Measurements from ENCODE around the gene SF3B4. TPM values are rescaled to one million over a fixed set of nuclear protein-coding genes. Genes with fewer than 3 reads are reported as not detected.

Gene SF3B4
- total and polyA plus RNA-seq, 2 of the 8 experiments (the other 6 are each of a cell fraction or from before 2014, with no cell fraction given): 81.1 to 122 TPM

GRCh38 chr1:149886121-149886395 lies 41.5 kb downstream of the SF3B4 start (continued):
- TF ChIP-seq, protein P1, sequence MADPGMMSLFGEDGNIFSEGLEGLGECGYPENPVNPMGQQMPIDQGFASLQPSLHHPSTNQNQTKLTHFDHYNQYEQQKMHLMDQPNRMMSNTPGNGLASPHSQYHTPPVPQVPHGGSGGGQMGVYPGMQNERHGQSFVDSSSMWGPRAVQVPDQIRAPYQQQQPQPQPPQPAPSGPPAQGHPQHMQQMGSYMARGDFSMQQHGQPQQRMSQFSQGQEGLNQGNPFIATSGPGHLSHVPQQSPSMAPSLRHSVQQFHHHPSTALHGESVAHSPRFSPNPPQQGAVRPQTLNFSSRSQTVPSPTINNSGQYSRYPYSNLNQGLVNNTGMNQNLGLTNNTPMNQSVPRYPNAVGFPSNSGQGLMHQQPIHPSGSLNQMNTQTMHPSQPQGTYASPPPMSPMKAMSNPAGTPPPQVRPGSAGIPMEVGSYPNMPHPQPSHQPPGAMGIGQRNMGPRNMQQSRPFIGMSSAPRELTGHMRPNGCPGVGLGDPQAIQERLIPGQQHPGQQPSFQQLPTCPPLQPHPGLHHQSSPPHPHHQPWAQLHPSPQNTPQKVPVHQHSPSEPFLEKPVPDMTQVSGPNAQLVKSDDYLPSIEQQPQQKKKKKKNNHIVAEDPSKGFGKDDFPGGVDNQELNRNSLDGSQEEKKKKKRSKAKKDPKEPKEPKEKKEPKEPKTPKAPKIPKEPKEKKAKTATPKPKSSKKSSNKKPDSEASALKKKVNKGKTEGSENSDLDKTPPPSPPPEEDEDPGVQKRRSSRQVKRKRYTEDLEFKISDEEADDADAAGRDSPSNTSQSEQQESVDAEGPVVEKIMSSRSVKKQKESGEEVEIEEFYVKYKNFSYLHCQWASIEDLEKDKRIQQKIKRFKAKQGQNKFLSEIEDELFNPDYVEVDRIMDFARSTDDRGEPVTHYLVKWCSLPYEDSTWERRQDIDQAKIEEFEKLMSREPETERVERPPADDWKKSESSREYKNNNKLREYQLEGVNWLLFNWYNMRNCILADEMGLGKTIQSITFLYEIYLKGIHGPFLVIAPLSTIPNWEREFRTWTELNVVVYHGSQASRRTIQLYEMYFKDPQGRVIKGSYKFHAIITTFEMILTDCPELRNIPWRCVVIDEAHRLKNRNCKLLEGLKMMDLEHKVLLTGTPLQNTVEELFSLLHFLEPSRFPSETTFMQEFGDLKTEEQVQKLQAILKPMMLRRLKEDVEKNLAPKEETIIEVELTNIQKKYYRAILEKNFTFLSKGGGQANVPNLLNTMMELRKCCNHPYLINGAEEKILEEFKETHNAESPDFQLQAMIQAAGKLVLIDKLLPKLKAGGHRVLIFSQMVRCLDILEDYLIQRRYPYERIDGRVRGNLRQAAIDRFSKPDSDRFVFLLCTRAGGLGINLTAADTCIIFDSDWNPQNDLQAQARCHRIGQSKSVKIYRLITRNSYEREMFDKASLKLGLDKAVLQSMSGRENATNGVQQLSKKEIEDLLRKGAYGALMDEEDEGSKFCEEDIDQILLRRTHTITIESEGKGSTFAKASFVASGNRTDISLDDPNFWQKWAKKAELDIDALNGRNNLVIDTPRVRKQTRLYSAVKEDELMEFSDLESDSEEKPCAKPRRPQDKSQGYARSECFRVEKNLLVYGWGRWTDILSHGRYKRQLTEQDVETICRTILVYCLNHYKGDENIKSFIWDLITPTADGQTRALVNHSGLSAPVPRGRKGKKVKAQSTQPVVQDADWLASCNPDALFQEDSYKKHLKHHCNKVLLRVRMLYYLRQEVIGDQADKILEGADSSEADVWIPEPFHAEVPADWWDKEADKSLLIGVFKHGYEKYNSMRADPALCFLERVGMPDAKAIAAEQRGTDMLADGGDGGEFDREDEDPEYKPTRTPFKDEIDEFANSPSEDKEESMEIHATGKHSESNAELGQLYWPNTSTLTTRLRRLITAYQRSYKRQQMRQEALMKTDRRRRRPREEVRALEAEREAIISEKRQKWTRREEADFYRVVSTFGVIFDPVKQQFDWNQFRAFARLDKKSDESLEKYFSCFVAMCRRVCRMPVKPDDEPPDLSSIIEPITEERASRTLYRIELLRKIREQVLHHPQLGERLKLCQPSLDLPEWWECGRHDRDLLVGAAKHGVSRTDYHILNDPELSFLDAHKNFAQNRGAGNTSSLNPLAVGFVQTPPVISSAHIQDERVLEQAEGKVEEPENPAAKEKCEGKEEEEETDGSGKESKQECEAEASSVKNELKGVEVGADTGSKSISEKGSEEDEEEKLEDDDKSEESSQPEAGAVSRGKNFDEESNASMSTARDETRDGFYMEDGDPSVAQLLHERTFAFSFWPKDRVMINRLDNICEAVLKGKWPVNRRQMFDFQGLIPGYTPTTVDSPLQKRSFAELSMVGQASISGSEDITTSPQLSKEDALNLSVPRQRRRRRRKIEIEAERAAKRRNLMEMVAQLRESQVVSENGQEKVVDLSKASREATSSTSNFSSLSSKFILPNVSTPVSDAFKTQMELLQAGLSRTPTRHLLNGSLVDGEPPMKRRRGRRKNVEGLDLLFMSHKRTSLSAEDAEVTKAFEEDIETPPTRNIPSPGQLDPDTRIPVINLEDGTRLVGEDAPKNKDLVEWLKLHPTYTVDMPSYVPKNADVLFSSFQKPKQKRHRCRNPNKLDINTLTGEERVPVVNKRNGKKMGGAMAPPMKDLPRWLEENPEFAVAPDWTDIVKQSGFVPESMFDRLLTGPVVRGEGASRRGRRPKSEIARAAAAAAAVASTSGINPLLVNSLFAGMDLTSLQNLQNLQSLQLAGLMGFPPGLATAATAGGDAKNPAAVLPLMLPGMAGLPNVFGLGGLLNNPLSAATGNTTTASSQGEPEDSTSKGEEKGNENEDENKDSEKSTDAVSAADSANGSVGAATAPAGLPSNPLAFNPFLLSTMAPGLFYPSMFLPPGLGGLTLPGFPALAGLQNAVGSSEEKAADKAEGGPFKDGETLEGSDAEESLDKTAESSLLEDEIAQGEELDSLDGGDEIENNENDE (IDR thresholded peaks at IDR 0.05; ENCODE audit: insufficient replicate concordance, low read length): peak; percentile 15

Data from H1 (cell line).